Activated CD8-positive, alpha-beta T cell treated with anti-CD3 and anti-CD28 coated beads for 36 hours (primary cell): ENCODE results near the gene EIF3C. TPM values are rescaled to one million over a fixed set of nuclear protein-coding genes. Genes with fewer than 3 reads are reported as not detected.
"Not testable (repeated sequence)": the region's sequence is repeated elsewhere in the genome, so short reads cannot be mapped to it uniquely, and the experiment has no call there.

Experiments
- ATAC-seq: fragments of 200-7000 bp; cut with Tn5 transposase; one replicate; pipeline ENCODE4 v1.10.0; 2021; ENCODE audit warnings: mild to moderate bottlenecking, moderate library complexity
- CTCF ChIA-PET: fragments of 350-600 bp; sonication (Branson Sonifier 250); formaldehyde crosslinking; loops from one replicate; lab custom pipeline; 2021; ENCODE audit warnings: antibody characterized with exemption; lab: Charles Lee
- POLR2A ChIA-PET: fragments of 350-600 bp; sonication (Branson Sonifier 250); formaldehyde crosslinking; loops from one replicate; lab custom pipeline; 2021; ENCODE audit warnings: antibody characterized with exemption; lab: Charles Lee
- DNase-seq: peaks from one replicate; pipeline ENCODE4 v3.0.0-alpha.2; 2020
- H3K27ac Mint-ChIP-seq: one replicate; pipeline ENCODE4 v1.8.0; 2021; ENCODE audit warnings: mild to moderate bottlenecking, mixed read lengths
- H3K27me3 Mint-ChIP-seq: one replicate; pipeline ENCODE4 v1.8.0; 2021; ENCODE audit warnings: mixed read lengths
- H3K36me3 Mint-ChIP-seq: one replicate; pipeline ENCODE4 v1.8.0; 2021; ENCODE audit warnings: low read depth, mixed read lengths
- H3K4me1 Mint-ChIP-seq: one replicate; pipeline ENCODE4 v1.8.0; 2021; ENCODE audit warnings: low read depth, mixed read lengths
- H3K4me3 Mint-ChIP-seq: one replicate; pipeline ENCODE4 v1.8.0; 2021; ENCODE audit warnings: mild to moderate bottlenecking, moderate library complexity, mixed read lengths
- H3K9me3 Mint-ChIP-seq: one replicate; pipeline ENCODE4 v1.8.0; 2021; ENCODE audit warnings: mixed read lengths
- intact Hi-C: fragments of 100-400 bp; cut with micrococcal nuclease; formaldehyde crosslinking; loops from one replicate; pipeline ENCODE4 v1.10.0; 2022
- total RNA-seq, 2 experiments: library from RNA; stranded (reverse); gene quantifications; one replicate each; pipeline ENCODE4 v1.2.3, GENCODE V29; 2021

EIF3C gene
- total RNA-seq, 2 experiments from 2014 or later, result 837 to 851 TPM

GRCh38 chr16:28701384-28701783 lies 9.9 kb upstream of the EIF3C start:
- H3K36me3 Mint-ChIP-seq, H3K4me1 Mint-ChIP-seq, POLR2A ChIA-PET, H3K27ac Mint-ChIP-seq, DNase-seq, ATAC-seq, CTCF ChIA-PET, H3K4me3 Mint-ChIP-seq, intact Hi-C loops, H3K27me3 Mint-ChIP-seq, H3K9me3 Mint-ChIP-seq: not testable (repeated sequence)

GRCh38 chr16:28704246-28704645 lies 7.0 kb upstream of the EIF3C start:
- POLR2A ChIA-PET, H3K4me3 Mint-ChIP-seq, H3K36me3 Mint-ChIP-seq, H3K27me3 Mint-ChIP-seq, DNase-seq, H3K9me3 Mint-ChIP-seq, ATAC-seq, CTCF ChIA-PET, H3K27ac Mint-ChIP-seq, intact Hi-C loops, H3K4me1 Mint-ChIP-seq: not testable (repeated sequence)

GRCh38 chr16:28722852-28723650 lies 11.8 kb downstream of the EIF3C start:
- POLR2A ChIA-PET, H3K36me3 Mint-ChIP-seq, H3K27me3 Mint-ChIP-seq, H3K4me3 Mint-ChIP-seq, intact Hi-C loops, H3K9me3 Mint-ChIP-seq, H3K27ac Mint-ChIP-seq, ATAC-seq, DNase-seq, H3K4me1 Mint-ChIP-seq, CTCF ChIA-PET: not testable (repeated sequence)

GRCh38 chr16:28731253-28731652 lies 20.0 kb downstream of the EIF3C start:
- H3K4me1 Mint-ChIP-seq, intact Hi-C loops, H3K4me3 Mint-ChIP-seq, CTCF ChIA-PET, H3K27me3 Mint-ChIP-seq, POLR2A ChIA-PET, H3K27ac Mint-ChIP-seq, H3K36me3 Mint-ChIP-seq, DNase-seq, ATAC-seq, H3K9me3 Mint-ChIP-seq: not testable (repeated sequence)

GRCh38 chr16:28732455-28733124 lies 21.3 kb downstream of the EIF3C start:
- intact Hi-C loops, CTCF ChIA-PET, H3K4me3 Mint-ChIP-seq, H3K27ac Mint-ChIP-seq, H3K4me1 Mint-ChIP-seq, H3K27me3 Mint-ChIP-seq, ATAC-seq, POLR2A ChIA-PET, H3K9me3 Mint-ChIP-seq, DNase-seq, H3K36me3 Mint-ChIP-seq: not testable (repeated sequence)

- intact Hi-C loops, H3K36me3 Mint-ChIP-seq, H3K27ac Mint-ChIP-seq, H3K27me3 Mint-ChIP-seq, CTCF ChIA-PET, DNase-seq, H3K4me1 Mint-ChIP-seq, H3K4me3 Mint-ChIP-seq, H3K9me3 Mint-ChIP-seq, POLR2A ChIA-PET: not testable (repeated sequence)
- peak; percentile 47 for ATAC-seq
Observed at GRCh38 chr16:28739787-28740186, 28.5 kb downstream of the EIF3C start.

- H3K9me3 Mint-ChIP-seq, POLR2A ChIA-PET, H3K4me3 Mint-ChIP-seq, DNase-seq, CTCF ChIA-PET, H3K36me3 Mint-ChIP-seq, H3K27ac Mint-ChIP-seq, intact Hi-C loops, ATAC-seq, H3K27me3 Mint-ChIP-seq, H3K4me1 Mint-ChIP-seq: not testable (repeated sequence)
Observed at GRCh38 chr16:28740631-28741030, 29.4 kb downstream of the EIF3C start.

- H3K27ac Mint-ChIP-seq, H3K36me3 Mint-ChIP-seq, H3K27me3 Mint-ChIP-seq, H3K4me3 Mint-ChIP-seq, POLR2A ChIA-PET, CTCF ChIA-PET, ATAC-seq, H3K4me1 Mint-ChIP-seq, DNase-seq, intact Hi-C loops, H3K9me3 Mint-ChIP-seq: not testable (repeated sequence)
Observed at GRCh38 chr16:28741295-28741694, 30.0 kb downstream of the EIF3C start.

GRCh38 chr16:28746618-28747350 lies 35.5 kb downstream of the EIF3C start:
- H3K27ac Mint-ChIP-seq, DNase-seq, H3K36me3 Mint-ChIP-seq, H3K4me1 Mint-ChIP-seq, H3K27me3 Mint-ChIP-seq, H3K4me3 Mint-ChIP-seq, CTCF ChIA-PET, POLR2A ChIA-PET, H3K9me3 Mint-ChIP-seq, intact Hi-C loops, ATAC-seq: not testable (repeated sequence)

- DNase-seq, result peak; percentile 42
- CTCF ChIA-PET, H3K36me3 Mint-ChIP-seq, POLR2A ChIA-PET, H3K9me3 Mint-ChIP-seq, H3K27ac Mint-ChIP-seq, intact Hi-C loops, H3K27me3 Mint-ChIP-seq, H3K4me1 Mint-ChIP-seq: not testable (repeated sequence)
- peak; percentile 99 for ATAC-seq
- H3K4me3 Mint-ChIP-seq, result peak overlapping the region; percentile 43
Observed at GRCh38 chr16:28749997-28750465, 38.8 kb downstream of the EIF3C start.

GRCh38 chr16:28750469-28751067 lies 39.3 kb downstream of the EIF3C start:
- peak; percentile 24 for ATAC-seq
- POLR2A ChIA-PET, H3K27ac Mint-ChIP-seq: not testable (repeated sequence)

More at GRCh38 chr16:28750469-28751067, 39.3 kb downstream of the EIF3C start:
- DNase-seq, H3K4me3 Mint-ChIP-seq, H3K9me3 Mint-ChIP-seq, H3K27me3 Mint-ChIP-seq, H3K4me1 Mint-ChIP-seq, CTCF ChIA-PET, intact Hi-C loops, H3K36me3 Mint-ChIP-seq: not testable (repeated sequence)
